HepG2 (cell line): Measurements from ENCODE around the gene UGT1A7. TPM values are rescaled to one million over a fixed set of nuclear protein-coding genes. Genes with fewer than 3 reads are reported as not detected.

Source experiments
- FOXP1 ChIP-seq, 2 experiments: fragments of 450-650 bp in 1 of 2; IDR thresholded peaks; 2 replicates each; pipeline ENCODE4 v1.6.1; 2017 to 2018; ENCODE audit warnings: antibody characterized with exemption in 1 of 2
- KLF6 ChIP-seq: IDR thresholded peaks from 2 replicates; pipeline ENCODE4 v1.8.0; 2016; ENCODE audit warnings: missing biosample characterization, missing genetic modification reagents
- NFYC ChIP-seq: IDR thresholded peaks from 2 replicates; pipeline ENCODE4 v1.6.1; 2016; ENCODE audit warnings: missing genetic modification reagents, missing compliant biosample characterization
- RAD51 ChIP-seq: fragments of 450-650 bp; IDR thresholded peaks from 2 replicates; pipeline ENCODE4 v1.6.1; 2016; ENCODE audit warnings: borderline replicate concordance
- polyA plus RNA-seq, 8 experiments: library from polyadenylated mRNA; depleted of rRNA in 3 of 8; stranded (reverse) in 7 of 8; unstranded in 1 of 8; fragments of >200 nt; fragmentation: Illumina TruSeq in 4 of 8; extraction: Trizol in 4 of 8; gene quantifications; 2 replicates each; pipeline versions ENCODE4 v1.2.1 to v1.2.3, GENCODE V29; 2011 to 2016; ENCODE audit warnings: low read depth in 4 of 8, missing spikeins in 1 of 8, mixed read lengths in 1 of 8; ENCODE audit not compliant: insufficient read depth in 1 of 8
- total RNA-seq, 5 experiments: library from RNA; depleted of rRNA; stranded (reverse); fragments of >200 nt; fragmentation: Illumina TruSeq; extraction: Trizol; gene quantifications; 2 replicates each; pipeline ENCODE4 v1.2.3, GENCODE V29; 2016; ENCODE audit warnings: low read depth in 1 of 5
- TF ChIP-seq, protein P1 (sequence below): IDR thresholded peaks from 2 replicates; pipeline ENCODE4 v1.4.0; 2020; ENCODE audit warnings: mild to moderate bottlenecking, missing genetic modification reagents
- TF ChIP-seq, protein P2 (sequence below): IDR thresholded peaks from 2 replicates; pipeline ENCODE4 v1.6.1; 2016
- TF ChIP-seq, protein P3 (sequence below): sonication (generic); formaldehyde crosslinking; IDR thresholded peaks from 2 replicates; pipeline ENCODE4 v1.5.1; 2020; ENCODE audit warnings: mild to moderate bottlenecking, missing genetic modification reagents, moderate library complexity
- TF ChIP-seq, protein P4 (sequence below): sonication (generic); formaldehyde crosslinking; IDR thresholded peaks from 2 replicates; pipeline ENCODE4 v1.4.0; 2020; ENCODE audit warnings: mild to moderate bottlenecking, missing genetic modification reagents
- TF ChIP-seq, protein P5 (sequence below): sonication (generic); formaldehyde crosslinking; IDR thresholded peaks from 2 replicates; pipeline ENCODE4 v1.8.0; 2022; ENCODE audit warnings: mild to moderate bottlenecking, missing genetic modification reagents; ENCODE audit not compliant: insufficient replicate concordance

UGT1A7 gene
- total and polyA plus RNA-seq, 2 of the 13 experiments (the other 11 are each of a cell fraction or from before 2014, with no cell fraction given): not detected

DNA sequence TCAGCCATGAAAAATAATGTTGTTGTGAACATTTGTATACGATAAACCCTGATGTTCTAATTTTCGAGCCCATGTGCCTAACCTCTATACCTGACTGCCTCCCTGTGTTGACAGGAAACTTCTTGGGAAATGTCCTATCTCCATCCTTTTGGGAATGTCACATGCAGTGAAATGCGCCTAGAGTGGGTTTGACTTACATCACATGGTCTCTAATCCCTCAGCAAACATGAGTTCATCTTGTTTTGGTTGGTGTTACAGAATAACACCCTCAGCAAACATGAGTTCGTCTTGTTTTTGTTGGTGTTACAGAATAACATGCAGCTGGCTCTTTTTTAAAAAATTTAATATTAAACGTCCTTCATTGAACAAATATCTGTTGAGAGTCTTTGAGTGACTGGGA, 6.6 kb downstream of the UGT1A7 start (continued):
- TF ChIP-seq, protein P1, sequence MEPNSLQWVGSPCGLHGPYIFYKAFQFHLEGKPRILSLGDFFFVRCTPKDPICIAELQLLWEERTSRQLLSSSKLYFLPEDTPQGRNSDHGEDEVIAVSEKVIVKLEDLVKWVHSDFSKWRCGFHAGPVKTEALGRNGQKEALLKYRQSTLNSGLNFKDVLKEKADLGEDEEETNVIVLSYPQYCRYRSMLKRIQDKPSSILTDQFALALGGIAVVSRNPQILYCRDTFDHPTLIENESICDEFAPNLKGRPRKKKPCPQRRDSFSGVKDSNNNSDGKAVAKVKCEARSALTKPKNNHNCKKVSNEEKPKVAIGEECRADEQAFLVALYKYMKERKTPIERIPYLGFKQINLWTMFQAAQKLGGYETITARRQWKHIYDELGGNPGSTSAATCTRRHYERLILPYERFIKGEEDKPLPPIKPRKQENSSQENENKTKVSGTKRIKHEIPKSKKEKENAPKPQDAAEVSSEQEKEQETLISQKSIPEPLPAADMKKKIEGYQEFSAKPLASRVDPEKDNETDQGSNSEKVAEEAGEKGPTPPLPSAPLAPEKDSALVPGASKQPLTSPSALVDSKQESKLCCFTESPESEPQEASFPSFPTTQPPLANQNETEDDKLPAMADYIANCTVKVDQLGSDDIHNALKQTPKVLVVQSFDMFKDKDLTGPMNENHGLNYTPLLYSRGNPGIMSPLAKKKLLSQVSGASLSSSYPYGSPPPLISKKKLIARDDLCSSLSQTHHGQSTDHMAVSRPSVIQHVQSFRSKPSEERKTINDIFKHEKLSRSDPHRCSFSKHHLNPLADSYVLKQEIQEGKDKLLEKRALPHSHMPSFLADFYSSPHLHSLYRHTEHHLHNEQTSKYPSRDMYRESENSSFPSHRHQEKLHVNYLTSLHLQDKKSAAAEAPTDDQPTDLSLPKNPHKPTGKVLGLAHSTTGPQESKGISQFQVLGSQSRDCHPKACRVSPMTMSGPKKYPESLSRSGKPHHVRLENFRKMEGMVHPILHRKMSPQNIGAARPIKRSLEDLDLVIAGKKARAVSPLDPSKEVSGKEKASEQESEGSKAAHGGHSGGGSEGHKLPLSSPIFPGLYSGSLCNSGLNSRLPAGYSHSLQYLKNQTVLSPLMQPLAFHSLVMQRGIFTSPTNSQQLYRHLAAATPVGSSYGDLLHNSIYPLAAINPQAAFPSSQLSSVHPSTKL (CRISPR knock-in tag): 0 out of 2 replicates have a peak, but pooled peaks have one; percentile 18
- TF ChIP-seq RAD51 (no peak), NFYC (CRISPR knock-in tag) (no peak), FOXP1 (IDR thresholded peaks at IDR 0.05) (no peak), FOXP1 (CRISPR knock-in tag; IDR thresholded peaks at IDR 0.05) (peak; percentile 39; the same call in 1 of the 2 replicates), KLF6 (CRISPR knock-in tag) (no peak)
- TF ChIP-seq, protein P2, sequence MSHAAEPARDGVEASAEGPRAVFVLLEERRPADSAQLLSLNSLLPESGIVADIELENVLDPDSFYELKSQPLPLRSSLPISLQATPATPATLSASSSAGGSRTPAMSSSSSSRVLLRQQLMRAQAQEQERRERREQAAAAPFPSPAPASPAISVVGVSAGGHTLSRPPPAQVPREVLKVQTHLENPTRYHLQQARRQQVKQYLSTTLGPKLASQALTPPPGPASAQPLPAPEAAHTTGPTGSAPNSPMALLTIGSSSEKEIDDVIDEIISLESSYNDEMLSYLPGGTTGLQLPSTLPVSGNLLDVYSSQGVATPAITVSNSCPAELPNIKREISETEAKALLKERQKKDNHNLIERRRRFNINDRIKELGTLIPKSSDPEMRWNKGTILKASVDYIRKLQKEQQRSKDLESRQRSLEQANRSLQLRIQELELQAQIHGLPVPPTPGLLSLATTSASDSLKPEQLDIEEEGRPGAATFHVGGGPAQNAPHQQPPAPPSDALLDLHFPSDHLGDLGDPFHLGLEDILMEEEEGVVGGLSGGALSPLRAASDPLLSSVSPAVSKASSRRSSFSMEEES (CRISPR knock-in tag): 0 out of 2 replicates have a peak, but pooled peaks have one; percentile 24
- TF ChIP-seq, protein P3, sequence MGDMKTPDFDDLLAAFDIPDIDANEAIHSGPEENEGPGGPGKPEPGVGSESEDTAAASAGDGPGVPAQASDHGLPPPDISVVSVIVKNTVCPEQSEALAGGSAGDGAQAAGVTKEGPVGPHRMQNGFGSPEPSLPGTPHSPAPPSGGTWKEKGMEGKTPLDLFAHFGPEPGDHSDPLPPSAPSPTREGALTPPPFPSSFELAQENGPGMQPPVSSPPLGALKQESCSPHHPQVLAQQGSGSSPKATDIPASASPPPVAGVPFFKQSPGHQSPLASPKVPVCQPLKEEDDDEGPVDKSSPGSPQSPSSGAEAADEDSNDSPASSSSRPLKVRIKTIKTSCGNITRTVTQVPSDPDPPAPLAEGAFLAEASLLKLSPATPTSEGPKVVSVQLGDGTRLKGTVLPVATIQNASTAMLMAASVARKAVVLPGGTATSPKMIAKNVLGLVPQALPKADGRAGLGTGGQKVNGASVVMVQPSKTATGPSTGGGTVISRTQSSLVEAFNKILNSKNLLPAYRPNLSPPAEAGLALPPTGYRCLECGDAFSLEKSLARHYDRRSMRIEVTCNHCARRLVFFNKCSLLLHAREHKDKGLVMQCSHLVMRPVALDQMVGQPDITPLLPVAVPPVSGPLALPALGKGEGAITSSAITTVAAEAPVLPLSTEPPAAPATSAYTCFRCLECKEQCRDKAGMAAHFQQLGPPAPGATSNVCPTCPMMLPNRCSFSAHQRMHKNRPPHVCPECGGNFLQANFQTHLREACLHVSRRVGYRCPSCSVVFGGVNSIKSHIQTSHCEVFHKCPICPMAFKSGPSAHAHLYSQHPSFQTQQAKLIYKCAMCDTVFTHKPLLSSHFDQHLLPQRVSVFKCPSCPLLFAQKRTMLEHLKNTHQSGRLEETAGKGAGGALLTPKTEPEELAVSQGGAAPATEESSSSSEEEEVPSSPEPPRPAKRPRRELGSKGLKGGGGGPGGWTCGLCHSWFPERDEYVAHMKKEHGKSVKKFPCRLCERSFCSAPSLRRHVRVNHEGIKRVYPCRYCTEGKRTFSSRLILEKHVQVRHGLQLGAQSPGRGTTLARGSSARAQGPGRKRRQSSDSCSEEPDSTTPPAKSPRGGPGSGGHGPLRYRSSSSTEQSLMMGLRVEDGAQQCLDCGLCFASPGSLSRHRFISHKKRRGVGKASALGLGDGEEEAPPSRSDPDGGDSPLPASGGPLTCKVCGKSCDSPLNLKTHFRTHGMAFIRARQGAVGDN (CRISPR knock-in tag): no peak
- TF ChIP-seq, protein P4, sequence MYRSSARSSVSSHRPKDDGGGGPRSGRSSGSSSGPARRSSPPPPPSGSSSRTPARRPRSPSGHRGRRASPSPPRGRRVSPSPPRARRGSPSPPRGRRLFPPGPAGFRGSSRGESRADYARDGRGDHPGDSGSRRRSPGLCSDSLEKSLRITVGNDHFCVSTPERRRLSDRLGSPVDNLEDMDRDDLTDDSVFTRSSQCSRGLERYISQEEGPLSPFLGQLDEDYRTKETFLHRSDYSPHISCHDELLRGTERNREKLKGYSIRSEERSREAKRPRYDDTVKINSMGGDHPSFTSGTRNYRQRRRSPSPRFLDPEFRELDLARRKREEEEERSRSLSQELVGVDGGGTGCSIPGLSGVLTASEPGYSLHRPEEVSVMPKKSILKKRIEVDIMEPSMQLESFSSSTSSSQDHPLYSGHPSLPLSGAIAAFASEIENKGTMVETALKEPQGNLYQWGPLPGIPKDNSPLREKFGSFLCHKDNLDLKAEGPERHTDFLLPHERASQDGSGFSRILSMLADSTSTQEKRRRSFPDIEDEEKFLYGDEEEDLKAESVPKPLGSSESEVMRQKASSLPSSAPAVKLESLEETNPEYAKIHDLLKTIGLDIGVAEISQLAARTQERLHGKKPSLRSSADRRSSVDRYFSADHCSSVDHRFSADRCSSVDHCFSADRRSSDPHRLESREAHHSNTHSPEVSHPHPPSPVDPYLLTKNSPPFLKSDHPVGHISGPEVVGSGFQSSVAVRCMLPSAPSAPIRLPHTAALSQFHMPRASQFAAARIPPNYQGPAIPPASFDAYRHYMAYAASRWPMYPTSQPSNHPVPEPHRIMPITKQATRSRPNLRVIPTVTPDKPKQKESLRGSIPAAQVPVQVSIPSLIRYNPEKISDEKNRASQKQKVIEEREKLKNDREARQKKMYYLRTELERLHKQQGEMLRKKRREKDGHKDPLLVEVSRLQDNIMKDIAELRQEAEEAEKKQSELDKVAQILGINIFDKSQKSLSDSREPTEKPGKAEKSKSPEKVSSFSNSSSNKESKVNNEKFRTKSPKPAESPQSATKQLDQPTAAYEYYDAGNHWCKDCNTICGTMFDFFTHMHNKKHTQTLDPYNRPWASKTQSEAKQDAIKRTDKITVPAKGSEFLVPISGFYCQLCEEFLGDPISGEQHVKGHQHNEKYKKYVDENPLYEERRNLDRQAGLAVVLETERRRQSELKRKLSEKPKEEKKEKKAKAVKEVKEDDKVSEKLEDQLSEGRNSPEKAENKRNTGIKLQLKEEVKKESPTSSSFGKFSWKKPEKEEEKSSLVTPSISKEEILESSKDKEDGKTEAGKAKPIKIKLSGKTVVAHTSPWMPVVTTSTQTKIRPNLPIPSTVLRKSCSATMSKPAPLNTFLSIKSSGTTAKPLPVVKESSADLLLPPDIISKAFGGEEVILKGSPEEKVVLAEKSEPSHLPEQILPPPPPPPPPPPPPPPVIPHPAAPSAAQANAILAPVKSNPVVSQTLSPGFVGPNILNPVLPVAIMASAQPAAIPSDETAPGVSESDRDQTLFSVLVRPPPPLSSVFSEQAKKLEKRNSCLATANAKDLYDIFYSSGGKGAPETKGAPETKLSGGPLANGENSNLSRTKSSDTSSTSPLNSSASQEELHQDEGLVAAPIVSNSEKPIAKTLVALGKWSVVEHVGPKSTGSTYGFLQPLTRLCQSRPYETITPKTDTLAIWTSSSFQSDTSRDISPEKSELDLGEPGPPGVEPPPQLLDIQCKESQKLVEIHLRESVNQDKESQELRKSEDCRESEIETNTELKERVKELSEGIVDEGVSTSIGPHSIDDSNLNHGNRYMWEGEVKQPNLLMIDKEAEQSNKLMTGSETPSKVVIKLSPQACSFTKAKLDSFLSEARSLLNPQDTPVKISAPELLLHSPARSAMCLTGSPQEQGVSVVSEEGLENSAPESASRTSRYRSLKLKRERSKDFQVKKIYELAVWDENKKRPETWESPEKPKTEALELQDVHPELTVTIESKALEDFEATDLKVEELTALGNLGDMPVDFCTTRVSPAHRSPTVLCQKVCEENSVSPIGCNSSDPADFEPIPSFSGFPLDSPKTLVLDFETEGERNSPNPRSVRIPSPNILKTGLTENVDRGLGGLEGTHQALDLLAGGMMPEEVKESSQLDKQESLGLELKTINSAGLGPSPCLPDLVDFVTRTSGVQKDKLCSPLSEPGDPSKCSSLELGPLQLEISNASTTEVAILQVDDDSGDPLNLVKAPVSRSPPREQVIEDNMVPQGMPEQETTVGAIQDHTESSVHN (CRISPR knock-in tag): no peak
- TF ChIP-seq, protein P5, sequence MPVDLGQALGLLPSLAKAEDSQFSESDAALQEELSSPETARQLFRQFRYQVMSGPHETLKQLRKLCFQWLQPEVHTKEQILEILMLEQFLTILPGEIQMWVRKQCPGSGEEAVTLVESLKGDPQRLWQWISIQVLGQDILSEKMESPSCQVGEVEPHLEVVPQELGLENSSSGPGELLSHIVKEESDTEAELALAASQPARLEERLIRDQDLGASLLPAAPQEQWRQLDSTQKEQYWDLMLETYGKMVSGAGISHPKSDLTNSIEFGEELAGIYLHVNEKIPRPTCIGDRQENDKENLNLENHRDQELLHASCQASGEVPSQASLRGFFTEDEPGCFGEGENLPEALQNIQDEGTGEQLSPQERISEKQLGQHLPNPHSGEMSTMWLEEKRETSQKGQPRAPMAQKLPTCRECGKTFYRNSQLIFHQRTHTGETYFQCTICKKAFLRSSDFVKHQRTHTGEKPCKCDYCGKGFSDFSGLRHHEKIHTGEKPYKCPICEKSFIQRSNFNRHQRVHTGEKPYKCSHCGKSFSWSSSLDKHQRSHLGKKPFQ: no peak
